Sciatic nerve (tissue), 2 donors: Measurements from ENCODE around the gene ADH4. TPM values are rescaled to one million over a fixed set of nuclear protein-coding genes. Genes with fewer than 3 reads are reported as not detected.
A peak's percentile ranks its signal among the peaks of the same experiment; 100 is the strongest.
"Not testable (repeated sequence)": the region's sequence is repeated elsewhere in the genome, so short reads cannot be mapped to it uniquely, and the experiment has no call there.

Source experiments
- ATAC-seq: fragments of 200-7000 bp; cut with Tn5 transposase; one replicate; pipeline ENCODE4 v1.9.1; 2020; ENCODE audit warnings: mild to moderate bottlenecking, moderate library complexity
- DNase-seq: peaks from one replicate; pipeline ENCODE4 v3.0.0-alpha.2; 2020; ENCODE audit warnings: low spot score
- intact Hi-C: fragments of 100-400 bp; cut with DNase I; formaldehyde crosslinking; loops from one replicate; pipeline ENCODE4 v1.14.2; 2022
- total RNA-seq: library from RNA; stranded (reverse); fragmentation: NEBNext Ultra II Directional; extraction: Animal tissue kit (Norgen Biotek cat#: 25700); gene quantifications from one replicate; pipeline ENCODE4 v1.2.1, GENCODE V29; 2021
- donor health status: DM: no; HTN: no; CAD: no.
- donor health status: DM: no; HTN: no; CAD: no.

Gene ADH4
- 1.8 TPM for total RNA-seq

DNA sequence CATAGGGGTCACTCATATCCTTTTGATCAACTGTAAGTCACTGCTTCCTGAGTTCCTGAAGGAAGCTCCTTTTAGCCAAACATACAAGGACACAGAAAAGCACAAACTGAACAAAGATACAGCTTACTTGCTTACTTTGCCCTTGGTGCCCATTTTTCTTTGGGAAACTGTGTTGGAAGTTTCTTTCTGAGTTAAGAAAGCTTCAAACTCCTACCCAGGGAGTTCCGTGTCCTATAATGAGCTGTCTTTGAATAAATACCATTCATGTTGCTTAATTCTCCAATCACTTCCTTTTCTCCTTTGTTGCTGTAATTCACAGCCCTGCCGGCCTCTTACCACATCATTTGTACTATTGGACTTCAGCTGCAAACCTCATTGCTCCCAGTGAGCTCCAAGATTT lies at the start of gene ADH4:
Gene ADH4, minus strand, starts transcription at position 228 of the 400 bp plus-strand sequence. Its CDS starts 75 bp downstream, at position 153.
- ATAC-seq (peak; percentile 48), DNase-seq (no peak)
- intact Hi-C loops: no loop called here

DNA sequence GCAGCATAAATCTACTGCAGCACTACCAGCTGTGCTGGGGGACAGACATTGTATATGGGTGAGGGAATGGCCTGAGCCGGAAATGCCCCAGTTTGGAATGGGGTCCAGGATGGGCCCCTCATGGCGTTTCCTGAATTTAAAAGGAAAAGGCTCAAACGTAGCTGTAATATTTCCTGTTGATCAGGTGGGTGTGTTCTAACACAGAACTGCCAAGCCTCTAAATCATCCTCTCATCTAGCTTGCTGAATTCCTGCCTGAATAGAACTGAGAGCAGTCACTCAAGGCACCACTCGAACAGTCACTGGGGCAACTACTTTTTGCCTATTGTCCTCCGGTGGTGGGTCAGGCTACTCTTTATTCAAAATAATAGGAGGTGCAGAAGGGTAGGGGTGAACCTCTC lies 46.2 kb upstream of the ADH4 start:
- intact Hi-C loops: no loop called here
- no peak for ATAC-seq
- no peak for DNase-seq

GRCh38 chr4:99189900-99190299 lies 45.8 kb upstream of the ADH4 start:
- ATAC-seq, intact Hi-C loops: not testable (repeated sequence)

GRCh38 chr4:99186029-99186428 lies 41.9 kb upstream of the ADH4 start:
- DNase-seq (no peak), ATAC-seq (no peak)
- intact Hi-C loops: no loop called here

More at GRCh38 chr4:99189900-99190299, 45.8 kb upstream of the ADH4 start:
- DNase-seq: not testable (repeated sequence)

DNA sequence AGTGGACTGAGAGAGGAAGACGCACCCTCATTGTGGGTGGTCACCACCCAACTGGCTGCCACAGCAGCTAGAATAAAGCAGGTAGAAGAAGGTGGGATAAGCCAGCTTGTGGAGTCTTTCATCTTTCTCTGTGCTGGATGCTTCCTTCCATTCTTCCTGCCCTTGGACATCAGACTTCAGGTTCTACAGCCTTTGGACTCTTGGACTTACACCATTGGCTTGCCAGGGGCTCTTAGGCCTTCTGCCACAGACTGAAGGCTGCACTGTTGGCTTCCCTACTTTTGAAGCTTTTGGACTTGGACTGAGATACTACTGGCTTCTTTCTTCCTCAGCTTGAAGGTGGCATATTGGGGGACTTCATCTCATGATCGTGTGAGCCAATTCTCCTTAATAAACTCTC lies 41.5 kb upstream of the ADH4 start:
- ATAC-seq: no peak
- intact Hi-C loops: no loop called here
- no peak for DNase-seq

GRCh38 chr4:99180382-99181070 lies 36.4 kb upstream of the ADH4 start:
- intact Hi-C loops: no loop called here
- peak; percentile 83 for ATAC-seq
- no peak for DNase-seq

DNA sequence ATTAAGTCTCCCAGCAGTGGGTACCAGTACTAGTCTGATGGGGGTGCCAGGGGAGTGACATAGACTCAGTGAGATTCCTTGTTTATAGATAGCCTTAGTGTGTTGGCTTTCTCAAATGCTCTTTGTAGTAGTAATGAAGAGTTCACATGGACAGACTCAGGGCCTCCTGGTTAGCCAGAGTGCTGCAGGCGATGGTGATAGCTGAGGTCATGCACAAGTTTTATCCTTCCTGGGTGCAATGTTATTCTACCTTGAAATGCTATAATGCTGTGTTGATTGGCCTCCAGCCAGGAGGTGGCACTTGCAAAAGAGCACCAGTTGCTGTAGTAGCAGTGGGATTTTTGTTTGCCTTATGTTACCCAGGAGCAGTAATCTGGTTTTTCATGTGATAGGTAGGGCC lies 35.5 kb upstream of the ADH4 start:
- intact Hi-C loops: no loop called here
- ATAC-seq (no peak), DNase-seq (no peak)

DNA sequence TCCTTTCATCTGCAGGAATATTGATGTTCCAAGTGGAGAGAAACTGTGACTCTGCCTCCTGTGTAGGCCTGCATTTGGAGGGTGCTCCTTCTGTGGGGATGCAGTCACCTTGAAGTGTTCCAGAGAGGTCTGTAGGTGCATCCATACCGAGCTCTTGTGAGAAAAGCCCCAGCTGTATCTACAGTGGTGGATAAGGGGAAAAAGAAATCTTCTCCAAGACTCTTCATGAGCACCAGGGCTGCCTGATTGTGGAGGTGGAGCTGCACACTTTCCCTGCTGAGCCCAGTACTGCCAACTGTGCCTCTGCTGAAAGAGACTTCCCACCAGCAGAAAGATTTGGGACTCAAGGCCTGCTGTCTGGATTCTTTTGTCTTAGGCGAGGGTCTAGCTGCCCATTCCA lies 35.1 kb upstream of the ADH4 start:
- no peak for ATAC-seq
- intact Hi-C loops: no loop called here

DNA sequence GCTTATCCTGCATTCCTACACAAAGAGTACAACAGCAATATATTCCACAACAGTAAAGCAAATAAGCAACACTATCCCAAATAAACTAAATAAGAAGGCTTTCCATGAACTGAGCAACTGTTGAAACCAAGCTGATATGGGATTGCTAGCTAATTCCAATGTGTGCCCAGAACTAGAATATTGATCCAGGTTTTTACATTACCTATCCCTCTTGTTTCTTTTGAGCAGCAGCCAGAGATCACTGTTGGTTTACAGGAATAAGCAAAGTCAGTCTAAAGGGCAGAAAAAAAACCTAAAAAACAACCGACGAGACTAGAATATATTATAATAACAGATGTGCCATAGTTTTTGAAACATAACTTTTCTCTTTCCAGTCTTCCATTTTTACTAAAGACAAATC lies 22.4 kb upstream of the ADH4 start:
- no peak for ATAC-seq
- no peak for DNase-seq
- intact Hi-C loops: no loop called here

More for the DNA sequence above, 35.1 kb upstream of the ADH4 start:
- no peak for DNase-seq

DNA sequence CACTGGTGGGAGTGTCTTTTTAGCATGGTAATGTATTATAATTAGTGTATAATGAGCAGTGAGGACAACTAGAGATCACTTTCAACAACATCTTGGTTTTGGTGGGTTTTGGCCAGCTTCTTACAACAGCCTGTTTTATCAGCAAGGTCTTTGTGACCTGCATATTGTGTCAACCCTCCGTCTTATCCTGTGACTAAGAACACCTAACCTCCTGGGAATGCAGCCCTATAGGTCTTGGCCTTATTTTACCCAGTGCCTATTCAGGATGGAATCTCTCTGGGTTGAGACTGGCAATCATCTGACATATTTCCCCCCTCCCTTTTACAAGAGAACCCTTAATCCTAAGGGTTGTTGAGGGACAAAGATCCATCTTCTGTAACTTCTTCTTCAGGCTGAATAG lies 21.9 kb upstream of the ADH4 start:
- DNase-seq (no peak), ATAC-seq (no peak)
- intact Hi-C loops: no loop called here

DNA sequence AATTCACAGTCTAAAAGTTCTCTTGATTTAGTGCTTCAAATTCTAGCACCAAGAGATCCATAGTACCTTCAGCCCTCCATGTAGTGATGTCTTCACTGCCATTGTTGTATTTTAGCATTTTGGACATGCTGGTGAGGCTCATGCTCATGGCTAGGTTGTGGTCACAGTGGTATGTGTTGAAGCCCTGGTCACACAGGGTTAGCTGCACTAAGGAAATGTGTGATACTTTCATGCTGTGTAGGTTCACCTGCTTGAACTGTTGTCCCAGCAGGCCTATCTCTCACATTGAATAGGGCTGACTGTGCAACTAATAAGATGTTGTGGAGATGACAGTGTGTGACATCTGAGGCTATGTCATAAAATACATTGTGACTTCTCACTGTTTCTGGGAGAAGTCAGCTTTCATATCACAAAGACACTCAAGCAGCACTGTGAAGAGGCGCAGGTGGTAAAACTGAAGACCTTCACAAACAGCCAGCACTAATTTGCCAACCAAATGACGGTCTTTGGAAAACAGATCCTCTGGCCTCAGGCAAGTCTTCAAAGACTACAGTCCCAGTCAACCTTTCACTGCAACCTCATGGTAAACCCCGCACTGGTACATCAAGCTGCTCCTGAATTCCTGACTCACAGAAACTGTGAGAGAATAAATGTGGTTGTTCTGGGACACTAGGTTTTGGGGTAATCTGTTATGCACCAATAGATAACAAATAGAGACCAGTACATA lies 17.4 kb upstream of the ADH4 start:
- ATAC-seq: no peak
- no peak for DNase-seq
- intact Hi-C loops: no loop called here

GRCh38 chr4:99159699-99160098 lies 15.6 kb upstream of the ADH4 start:
- ATAC-seq: no peak
- DNase-seq: no peak
- intact Hi-C loops: no loop called here

DNA sequence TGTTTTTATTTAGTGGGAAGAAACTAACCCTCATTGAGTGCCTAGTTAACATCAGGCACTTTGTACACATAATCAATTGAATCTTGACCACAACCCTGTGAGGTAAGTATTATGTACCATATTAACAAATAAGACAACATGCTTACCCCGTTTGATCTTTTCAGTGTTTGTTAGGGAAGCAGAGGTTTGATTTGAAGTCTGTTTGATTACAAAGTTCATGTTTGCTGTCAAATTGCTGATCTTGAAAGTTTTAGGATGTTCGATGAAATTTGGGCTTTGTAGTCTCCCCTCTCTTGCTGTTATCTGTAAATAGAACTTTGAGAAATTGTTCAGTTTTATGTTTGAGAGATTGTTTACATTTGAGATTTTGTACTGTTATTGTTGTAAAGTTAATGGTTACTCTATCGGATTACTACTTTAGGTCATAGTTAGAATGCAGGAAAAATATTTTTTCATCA lies 13.4 kb upstream of the ADH4 start:
- no peak for DNase-seq
- intact Hi-C loops: no loop called here
- ATAC-seq: no peak

- no peak for ATAC-seq
- intact Hi-C loops: no loop called here
- DNase-seq: no peak
These were observed 12.9 kb upstream of the ADH4 start for GRCh38 chr4:99156992-99157391.

DNA sequence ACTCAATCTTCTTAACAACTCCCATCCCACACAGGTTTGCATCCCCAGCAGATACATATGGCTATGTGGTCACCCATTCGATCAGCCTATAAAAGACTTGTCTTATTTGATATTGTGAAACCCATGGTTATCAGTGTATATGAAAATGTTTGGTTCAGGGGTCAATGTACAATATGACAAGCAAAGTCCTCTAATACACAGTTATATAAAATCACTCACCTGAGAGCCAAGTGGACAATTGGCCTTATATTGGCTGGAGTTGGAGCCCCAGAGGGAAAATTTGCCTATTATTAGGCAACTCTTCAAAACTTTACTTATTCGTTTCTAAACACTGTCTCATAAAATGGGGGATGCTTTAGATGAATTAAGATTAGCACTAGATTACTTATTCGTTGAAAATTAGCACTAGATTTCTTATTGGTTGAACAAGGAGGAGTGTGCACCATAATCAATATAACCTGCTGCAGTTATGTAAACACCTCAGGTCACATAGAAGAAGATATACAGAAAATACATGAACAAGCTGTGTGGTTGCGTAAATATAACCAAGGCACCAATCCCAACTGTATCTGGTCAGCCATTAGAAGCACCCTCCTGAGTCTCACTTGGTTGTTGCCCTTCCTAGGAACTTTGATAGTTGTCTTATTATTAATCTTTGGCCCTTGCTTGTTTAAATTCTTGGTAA lies 10.7 kb upstream of the ADH4 start:
- no peak for ATAC-seq
- intact Hi-C loops: no loop called here
- DNase-seq: no peak

DNA sequence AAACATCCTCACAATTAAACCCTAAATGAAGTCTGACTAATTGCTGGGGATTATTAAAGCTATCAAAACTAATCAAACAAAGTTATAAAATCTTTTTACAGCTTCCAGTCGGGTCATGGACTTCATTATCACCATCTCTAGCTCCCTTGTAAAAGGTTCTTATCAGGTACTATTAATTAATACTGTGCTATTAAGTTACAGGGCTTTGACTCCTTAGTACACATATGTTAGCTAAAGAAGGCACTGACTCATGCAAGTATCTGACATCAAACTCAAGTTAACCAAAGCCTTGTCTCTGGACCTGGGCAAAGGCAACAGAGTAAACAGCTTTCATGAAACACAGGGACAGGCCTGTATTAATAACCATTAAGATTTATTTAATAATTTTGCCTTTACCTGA lies 7.9 kb upstream of the ADH4 start:
- intact Hi-C loops: no loop called here
- no peak for ATAC-seq
- no peak for DNase-seq

DNA sequence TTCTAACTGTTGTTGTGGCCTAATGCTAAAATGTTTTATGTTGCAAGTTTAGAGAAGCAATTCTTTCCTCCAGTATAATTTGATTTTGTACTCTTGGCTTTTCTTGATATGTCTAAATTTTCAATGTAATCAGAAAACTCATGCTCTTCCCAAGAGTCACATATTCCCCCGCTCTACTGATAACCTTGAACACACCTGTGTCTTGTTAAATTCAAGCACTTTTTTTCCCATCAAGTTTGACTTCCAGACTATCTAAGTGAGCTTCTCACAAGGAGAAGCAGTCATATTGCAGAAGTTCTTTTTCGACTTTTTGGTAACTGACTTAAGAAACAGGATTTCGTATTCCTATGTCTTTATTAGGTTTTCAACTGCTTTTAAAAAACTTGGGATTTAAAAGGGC lies 7.4 kb upstream of the ADH4 start:
- intact Hi-C loops: no loop called here
- DNase-seq: no peak
- no peak for ATAC-seq

GRCh38 chr4:99149426-99150019 lies 5.4 kb upstream of the ADH4 start:
- intact Hi-C loops: no loop called here
- DNase-seq (no peak), ATAC-seq (peak; percentile 50)

DNA sequence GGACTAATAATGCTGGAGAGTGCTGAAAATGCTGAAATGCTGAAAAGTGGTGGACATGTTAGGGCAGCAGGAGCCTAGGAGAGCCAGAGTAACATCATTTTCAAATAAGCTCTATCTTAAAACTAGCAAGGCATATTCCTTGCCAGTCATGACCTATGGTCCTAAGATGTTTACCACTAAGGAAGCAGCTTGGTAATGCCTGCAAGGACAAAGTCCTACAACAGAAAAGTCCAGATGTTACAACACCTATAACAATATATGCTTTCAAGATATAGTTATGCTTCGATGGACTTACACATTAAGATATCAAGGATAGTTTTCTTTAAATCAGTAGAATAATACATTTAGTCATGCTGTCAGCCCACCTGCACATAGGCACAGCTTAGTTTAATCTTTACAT lies 4.5 kb upstream of the ADH4 start:
- no peak for DNase-seq
- no peak for ATAC-seq
- intact Hi-C loops: no loop called here

- DNase-seq: no peak
- intact Hi-C loops: no loop called here
- ATAC-seq: no peak
These were observed 490 bp upstream of the ADH4 start for GRCh38 chr4:99144587-99144986.
